ENCODE data around the gene ARMH1. TPM values are rescaled to one million over a fixed set of nuclear protein-coding genes. Genes with fewer than 3 reads are reported as not detected.

Gene ARMH1
- total RNA-seq, 1 donor from 2014 or later, result 14.5 TPM

DNA sequence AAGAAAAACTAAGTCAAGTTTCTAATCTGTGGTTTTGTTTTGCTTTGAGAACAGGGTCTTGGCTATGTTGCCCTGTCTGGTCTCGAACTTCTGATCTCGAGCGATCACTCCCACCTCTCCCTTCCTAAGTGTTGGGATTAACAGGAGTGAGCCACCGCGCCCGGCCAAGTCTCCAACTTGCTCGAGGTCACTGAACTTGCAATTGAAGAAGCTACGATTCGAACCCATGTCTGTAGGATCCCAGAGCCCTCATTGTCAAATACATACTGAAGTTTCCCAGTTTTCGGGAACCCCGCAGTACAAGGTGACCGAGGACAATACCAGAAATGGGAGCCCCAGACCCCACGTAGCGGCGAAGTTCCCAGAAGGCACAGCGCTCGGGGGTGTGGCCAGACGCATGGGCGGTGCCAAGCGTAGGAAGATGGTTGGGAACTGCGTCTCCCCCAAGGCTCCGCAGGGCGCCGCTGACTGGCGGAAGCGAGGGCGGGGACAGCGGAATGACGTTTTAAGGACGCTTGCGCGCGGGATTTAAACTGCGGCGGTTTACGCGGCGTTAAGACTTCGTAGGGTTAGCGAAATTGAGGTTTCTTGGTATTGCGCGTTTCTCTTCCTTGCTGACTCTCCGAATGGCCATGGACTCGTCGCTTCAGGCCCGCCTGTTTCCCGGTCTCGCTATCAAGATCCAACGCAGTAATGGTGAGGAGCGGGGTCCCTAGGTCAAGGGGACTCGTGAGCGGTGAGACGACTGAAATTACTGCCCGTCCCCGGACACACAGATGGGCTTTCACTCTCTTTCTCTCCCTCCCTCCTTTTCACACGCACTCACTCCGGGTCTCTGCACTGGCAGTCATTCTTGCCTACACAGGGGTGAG lies 65.0 kb downstream of the ARMH1 start, which contains the start of gene KIF2C:
Gene KIF2C (plus strand): TSS at position 531 of the 872 bp plus-strand sequence. CDS start 96 bp downstream, at position 627.
- DNase-seq, result peak; percentile 98
- TF ChIP-seq, protein P1, sequence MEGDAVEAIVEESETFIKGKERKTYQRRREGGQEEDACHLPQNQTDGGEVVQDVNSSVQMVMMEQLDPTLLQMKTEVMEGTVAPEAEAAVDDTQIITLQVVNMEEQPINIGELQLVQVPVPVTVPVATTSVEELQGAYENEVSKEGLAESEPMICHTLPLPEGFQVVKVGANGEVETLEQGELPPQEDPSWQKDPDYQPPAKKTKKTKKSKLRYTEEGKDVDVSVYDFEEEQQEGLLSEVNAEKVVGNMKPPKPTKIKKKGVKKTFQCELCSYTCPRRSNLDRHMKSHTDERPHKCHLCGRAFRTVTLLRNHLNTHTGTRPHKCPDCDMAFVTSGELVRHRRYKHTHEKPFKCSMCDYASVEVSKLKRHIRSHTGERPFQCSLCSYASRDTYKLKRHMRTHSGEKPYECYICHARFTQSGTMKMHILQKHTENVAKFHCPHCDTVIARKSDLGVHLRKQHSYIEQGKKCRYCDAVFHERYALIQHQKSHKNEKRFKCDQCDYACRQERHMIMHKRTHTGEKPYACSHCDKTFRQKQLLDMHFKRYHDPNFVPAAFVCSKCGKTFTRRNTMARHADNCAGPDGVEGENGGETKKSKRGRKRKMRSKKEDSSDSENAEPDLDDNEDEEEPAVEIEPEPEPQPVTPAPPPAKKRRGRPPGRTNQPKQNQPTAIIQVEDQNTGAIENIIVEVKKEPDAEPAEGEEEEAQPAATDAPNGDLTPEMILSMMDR (IDR thresholded peaks at IDR 0.05), result no peak
- intact Hi-C loops (cut with DNase I), result no loop called here
- Histone ChIP-seq H3K36me3 (no peaks in the 10 kb centered on the region), H3K4me1 (peaks cover 7% of the 10 kb centered on the region), H3K9me3 (no peaks in the 10 kb centered on the region), H3K27me3 (ENCODE audit: low read depth) (no peaks in the 10 kb centered on the region), H3K4me3 (peak within 1 kb of the TSS; percentile 66), H3K27ac (peak within 1 kb of the TSS; percentile 87)
- ATAC-seq, result peak; percentile 100

DNA sequence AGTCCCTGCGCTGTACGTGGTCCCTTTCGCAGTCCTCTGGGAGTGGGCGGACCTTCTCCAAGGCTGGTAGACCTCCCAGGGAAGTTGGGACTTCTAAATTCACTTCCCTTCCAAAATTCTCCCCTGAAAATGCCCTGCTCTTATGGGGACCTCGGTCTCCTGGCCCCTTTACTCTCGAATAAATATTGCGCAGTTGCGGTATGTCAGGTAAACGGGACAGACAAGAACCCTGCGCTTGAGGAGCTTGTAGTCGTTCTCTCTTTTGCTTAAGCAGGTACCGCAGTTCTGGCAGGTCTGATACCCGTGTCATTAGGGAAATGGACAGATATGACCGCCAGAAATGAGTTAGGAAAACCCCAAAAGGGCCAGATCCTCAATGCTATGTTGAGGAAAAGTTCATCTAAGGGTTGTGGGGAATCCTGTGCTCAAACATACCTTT lies 65.7 kb downstream of the ARMH1 start:
- intact Hi-C loops (cut with DNase I), result no loop called here
- ATAC-seq (no peak), DNase-seq (no peak)
- TF ChIP-seq, protein P1 (IDR thresholded peaks at IDR 0.05), result no peak
- H3K27me3 ChIP-seq (ENCODE audit: low read depth), result no peaks in the 10 kb centered on the region
- no peak overlapping the region for H3K27ac ChIP-seq
- H3K4me3 ChIP-seq, result peak overlapping the region; percentile 66
- H3K4me1 ChIP-seq, result peaks cover 7% of the 10 kb centered on the region
- H3K9me3 ChIP-seq, result no peaks in the 10 kb centered on the region
- H3K36me3 ChIP-seq, result no peaks in the 10 kb centered on the region

DNA sequence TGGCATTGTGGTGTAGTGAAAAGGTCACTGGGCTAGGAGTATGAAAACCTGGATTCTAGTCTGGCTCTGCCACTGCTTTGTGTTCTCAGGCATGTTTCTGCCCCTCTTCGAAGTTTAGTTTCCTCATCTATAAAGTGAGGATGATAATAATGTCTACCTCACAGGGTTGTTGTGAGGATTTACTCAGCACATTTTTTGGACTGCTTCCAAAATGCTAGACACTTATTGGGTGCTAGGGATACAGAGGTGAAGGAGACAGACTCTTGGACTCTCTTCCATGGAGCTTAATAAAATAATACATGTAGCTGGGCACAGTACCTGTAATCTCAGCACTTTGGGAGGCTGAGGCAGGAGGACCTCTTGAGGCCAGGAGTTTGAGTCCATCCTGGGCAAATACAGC lies 68.7 kb downstream of the ARMH1 start:
- Histone ChIP-seq H3K4me1 (peaks cover 7% of the 10 kb centered on the region), H3K27me3 (ENCODE audit: low read depth) (no peaks in the 10 kb centered on the region), H3K27ac (no peak overlapping the region), H3K4me3 (no peak overlapping the region), H3K36me3 (no peaks in the 10 kb centered on the region), H3K9me3 (no peaks in the 10 kb centered on the region)
- TF ChIP-seq, protein P1 (IDR thresholded peaks at IDR 0.05), result no peak
- DNase-seq (no peak), ATAC-seq (no peak)
- intact Hi-C loops (cut with DNase I), result no loop called here

DNA sequence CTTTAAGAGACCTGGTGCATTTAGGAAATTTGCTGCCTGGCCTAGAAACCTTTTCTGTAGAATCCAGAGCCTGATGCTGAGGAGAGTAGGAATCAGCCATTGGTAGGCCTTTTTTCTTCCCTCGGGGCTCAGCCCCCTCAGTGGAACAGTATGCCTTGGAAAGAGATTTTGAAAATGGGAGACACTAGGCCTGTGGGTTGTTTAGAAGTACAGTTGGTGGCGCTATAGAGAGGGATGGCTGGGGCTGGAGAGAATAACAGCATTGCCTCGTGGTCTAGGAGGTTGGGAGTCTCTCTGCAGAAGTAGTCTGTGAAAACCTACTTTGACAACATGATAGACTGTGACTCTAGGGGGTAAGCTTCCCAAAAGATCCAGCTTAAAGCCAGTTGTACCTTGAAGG lies 73.4 kb downstream of the ARMH1 start:
- TF ChIP-seq, protein P1 (IDR thresholded peaks at IDR 0.05), result no peak
- H3K9me3 ChIP-seq, result no peaks in the 10 kb centered on the region
- no peaks in the 10 kb centered on the region for H3K27me3 ChIP-seq (ENCODE audit: low read depth)
- H3K4me1 ChIP-seq, result no peaks in the 10 kb centered on the region
- H3K36me3 ChIP-seq, result no peaks in the 10 kb centered on the region
- intact Hi-C loops (cut with DNase I), result no loop called here
- no peak overlapping the region for H3K27ac ChIP-seq
- ATAC-seq (no peak), DNase-seq (no peak)
- H3K4me3 ChIP-seq, result no peak overlapping the region

DNA sequence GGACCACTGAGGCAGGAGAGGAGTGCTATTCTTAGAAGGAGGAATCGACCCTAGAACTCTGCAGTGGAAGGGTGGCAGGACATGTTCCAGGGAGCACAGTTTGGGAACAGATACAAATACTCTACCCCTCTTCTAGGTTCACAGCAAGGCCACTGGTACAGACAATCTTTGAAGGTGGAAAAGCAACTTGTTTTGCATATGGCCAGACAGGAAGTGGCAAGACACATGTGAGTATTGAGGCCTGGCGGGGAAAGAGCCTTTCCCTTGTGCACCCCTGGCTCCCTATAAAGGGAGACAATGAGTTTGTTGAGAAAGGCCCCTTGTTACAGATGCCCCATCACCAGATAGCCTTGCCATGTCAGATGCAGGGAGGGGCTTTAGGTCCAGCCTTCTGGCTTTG lies 82.9 kb downstream of the ARMH1 start:
- intact Hi-C loops (cut with DNase I), result no loop called here
- Histone ChIP-seq H3K27me3 (ENCODE audit: low read depth) (no peaks in the 10 kb centered on the region), H3K27ac (peak overlapping the region; percentile 11), H3K9me3 (no peaks in the 10 kb centered on the region), H3K4me1 (no peaks in the 10 kb centered on the region), H3K4me3 (no peak overlapping the region), H3K36me3 (no peaks in the 10 kb centered on the region)
- TF ChIP-seq, protein P1 (IDR thresholded peaks at IDR 0.05), result no peak
- ATAC-seq (no peak), DNase-seq (no peak)

All from lower lobe of right lung (tissue), 2 donors.